ENCODE results near the gene LVRN. TPM values are rescaled to one million over a fixed set of nuclear protein-coding genes. Genes with fewer than 3 reads are reported as not detected.

The LVRN gene
- total RNA-seq, 1 experiment from 2014 or later: 0.09 TPM

- Histone ChIP-seq H2BK5ac (ENCODE audit: insufficient read length, low read length) (no peak overlapping the region), H3K23ac (ENCODE audit: insufficient read length, low read depth, low read length) (no peak overlapping the region), H3K9me3 (ENCODE audit: control insufficient read depth, low read depth, low read length) (no peaks in the 10 kb centered on the region), H3K23me2 (ENCODE audit: insufficient read length, low read depth, low read length, poor library complexity, severe bottlenecking) (no peaks in the 10 kb centered on the region), H2BK120ac (ENCODE audit: low read depth, low read length, poor library complexity, severe bottlenecking) (no peak overlapping the region), H2BK15ac (ENCODE audit: low read depth, low read length) (no peak overlapping the region), H3K56ac (ENCODE audit: insufficient read length, low read depth, low read length) (no peak overlapping the region), H2AFZ (ENCODE audit: low read length) (no peak overlapping the region), H4K20me1 (ENCODE audit: control insufficient read depth, insufficient read depth, insufficient read length) (no peaks in the 10 kb centered on the region), H3T11ph (ENCODE audit: low read length) (no peak overlapping the region), H3K27ac (ENCODE audit: insufficient read length, low read depth, low read length) (no peak overlapping the region), H4K8ac (replicated peaks; ENCODE audit: insufficient read length, low read depth, low read length) (no peak overlapping the region), H3K79me2 (ENCODE audit: insufficient read depth, low read length) (no peaks in the 10 kb centered on the region), H3K18ac (ENCODE audit: insufficient read length, low read depth, low read length) (no peak overlapping the region), H3K4ac (ENCODE audit: low read depth, low read length) (no peak overlapping the region), H2AK5ac (ENCODE audit: insufficient read length, low read length) (no peak overlapping the region), H3K79me1 (ENCODE audit: insufficient read depth, low read depth, low read length, poor library complexity, severe bottlenecking) (no peaks in the 10 kb centered on the region), H3K4me1 (ENCODE audit: insufficient read depth, low read length) (no peaks in the 10 kb centered on the region), H4K5ac (ENCODE audit: insufficient read length, low read depth, low read length) (no peak overlapping the region), H3K27me3 (ENCODE audit: insufficient read depth, low read length) (no peaks in the 10 kb centered on the region), H3K14ac (ENCODE audit: insufficient read depth, low read length) (no peak overlapping the region), H2BK12ac (ENCODE audit: insufficient read length, low read depth, low read length) (no peak overlapping the region), H3K9ac (ENCODE audit: extremely low read depth, insufficient read length, low read length) (no peak overlapping the region), H2BK20ac (ENCODE audit: low read depth, low read length, poor library complexity, severe bottlenecking) (no peak overlapping the region), H4K91ac (ENCODE audit: insufficient read length, low read depth, low read length) (no peak overlapping the region), H3K4me2 (ENCODE audit: insufficient read depth, insufficient read length, low read length) (no peak overlapping the region)
- no CpG with 5 or more reads among the region's 2 CpGs for WGBS (ENCODE audit: extremely low coverage, insufficient read length, low lambda C conversion rate)
- no peak overlapping the region for H3K27ac Mint-ChIP-seq
- no peak overlapping the region for H3K4me3 Mint-ChIP-seq
- H3K4me1 Mint-ChIP-seq: peaks cover 0 to 2% of the 10 kb centered on the region in 2 experiments; a peak in 1 of 4 replicates
- H3K36me3 Mint-ChIP-seq (ENCODE audit: insufficient read depth in 1 of 3, low read depth in 3 of 3): no peaks in the 10 kb centered on the region
- no peaks in the 10 kb centered on the region for H3K9me3 Mint-ChIP-seq
- TF ChIP-seq, protein P1, sequence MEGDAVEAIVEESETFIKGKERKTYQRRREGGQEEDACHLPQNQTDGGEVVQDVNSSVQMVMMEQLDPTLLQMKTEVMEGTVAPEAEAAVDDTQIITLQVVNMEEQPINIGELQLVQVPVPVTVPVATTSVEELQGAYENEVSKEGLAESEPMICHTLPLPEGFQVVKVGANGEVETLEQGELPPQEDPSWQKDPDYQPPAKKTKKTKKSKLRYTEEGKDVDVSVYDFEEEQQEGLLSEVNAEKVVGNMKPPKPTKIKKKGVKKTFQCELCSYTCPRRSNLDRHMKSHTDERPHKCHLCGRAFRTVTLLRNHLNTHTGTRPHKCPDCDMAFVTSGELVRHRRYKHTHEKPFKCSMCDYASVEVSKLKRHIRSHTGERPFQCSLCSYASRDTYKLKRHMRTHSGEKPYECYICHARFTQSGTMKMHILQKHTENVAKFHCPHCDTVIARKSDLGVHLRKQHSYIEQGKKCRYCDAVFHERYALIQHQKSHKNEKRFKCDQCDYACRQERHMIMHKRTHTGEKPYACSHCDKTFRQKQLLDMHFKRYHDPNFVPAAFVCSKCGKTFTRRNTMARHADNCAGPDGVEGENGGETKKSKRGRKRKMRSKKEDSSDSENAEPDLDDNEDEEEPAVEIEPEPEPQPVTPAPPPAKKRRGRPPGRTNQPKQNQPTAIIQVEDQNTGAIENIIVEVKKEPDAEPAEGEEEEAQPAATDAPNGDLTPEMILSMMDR (conservative IDR thresholded peaks at IDR 0.05): no peak
- DNase-seq: no peak
- no peaks in the 10 kb centered on the region for H3K27me3 Mint-ChIP-seq (ENCODE audit: low read depth)
These were observed 83.5 kb downstream of the LVRN start for GRCh38 chr5:116045821-116046220.

Data from H9 (cell line).